Measurements from ENCODE around the gene TTC16. TPM values are rescaled to one million over a fixed set of nuclear protein-coding genes. Genes with fewer than 3 reads are reported as not detected.

TTC16 gene
- total RNA-seq, 1 donor from 2014 or later, result not detected

DNA sequence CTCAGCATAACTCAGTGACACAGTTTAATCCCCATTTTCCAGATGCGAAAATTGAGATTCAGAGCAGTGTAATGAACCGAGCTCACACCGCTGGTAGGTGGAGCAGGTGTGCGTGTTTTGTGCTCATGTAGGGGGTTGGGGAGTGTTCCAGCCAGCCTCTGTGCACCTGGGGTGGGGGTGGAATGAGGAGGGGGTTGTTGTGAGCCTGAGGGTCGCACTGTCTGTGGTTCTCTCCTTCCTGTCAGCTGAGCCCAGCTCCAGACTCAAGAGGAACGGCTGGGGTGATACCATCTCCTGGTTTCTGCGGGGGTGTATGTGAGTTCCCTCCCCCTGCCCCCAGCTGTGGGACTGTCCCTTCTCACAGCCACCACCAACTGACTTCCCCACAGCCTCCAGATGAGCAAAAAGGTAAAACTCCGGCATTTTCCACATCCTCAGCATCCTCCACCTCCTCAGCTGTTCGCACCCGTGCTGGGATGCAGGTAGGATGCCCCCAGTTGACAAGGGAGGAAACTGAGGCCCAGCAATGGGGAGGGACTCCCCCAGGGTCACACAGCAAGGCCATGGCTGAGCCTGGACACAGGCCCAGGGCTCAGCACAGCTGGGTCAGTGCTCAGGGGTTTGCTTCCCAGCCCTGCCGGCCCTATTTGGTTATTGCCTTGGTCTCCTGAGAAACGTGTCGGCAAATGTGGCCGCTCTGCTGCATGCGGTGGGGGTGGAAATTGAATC is 60.5 kb downstream of the TTC16 start:
- H3K4me3 Mint-ChIP-seq (ENCODE audit: unreplicated experiment), result no peak overlapping the region
- no peak for DNase-seq (ENCODE audit: extremely low spot score, unreplicated experiment)
- peaks cover 15% of the 10 kb centered on the region for H3K4me1 Mint-ChIP-seq (ENCODE audit: unreplicated experiment)
- no peak for TF ChIP-seq CTCF (IDR thresholded peaks at IDR 0.05)
- no peaks in the 10 kb centered on the region for H3K9me3 Mint-ChIP-seq (ENCODE audit: unreplicated experiment)
- no peak overlapping the region for H3K27ac Mint-ChIP-seq (ENCODE audit: unreplicated experiment)
- H3K27me3 Mint-ChIP-seq (ENCODE audit: unreplicated experiment), result no peaks in the 10 kb centered on the region
- H3K36me3 Mint-ChIP-seq (ENCODE audit: unreplicated experiment), result no peaks in the 10 kb centered on the region

DNA sequence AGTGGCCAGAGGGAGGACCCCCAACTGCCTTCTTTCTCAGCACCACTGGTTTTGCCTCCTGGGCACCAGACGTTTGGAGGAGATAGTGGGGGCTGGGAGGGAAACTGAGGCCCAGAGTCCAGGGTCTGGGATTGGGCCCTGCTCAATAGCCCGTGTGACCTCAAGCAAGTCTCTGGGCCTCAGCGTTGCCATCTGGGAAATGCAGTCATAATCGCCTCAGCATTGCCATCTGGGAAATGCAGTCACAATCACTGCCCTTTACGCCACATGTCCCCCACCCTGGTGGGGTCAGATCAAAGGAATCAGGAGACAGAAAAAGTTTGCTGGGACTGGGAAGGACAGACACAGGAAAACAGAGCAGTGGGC is 61.0 kb downstream of the TTC16 start:
- no peak for TF ChIP-seq CTCF (IDR thresholded peaks at IDR 0.05)
- Mint-ChIP-seq H3K36me3 (ENCODE audit: unreplicated experiment) (no peaks in the 10 kb centered on the region), H3K4me1 (ENCODE audit: unreplicated experiment) (peaks cover 15% of the 10 kb centered on the region), H3K9me3 (ENCODE audit: unreplicated experiment) (no peaks in the 10 kb centered on the region), H3K27me3 (ENCODE audit: unreplicated experiment) (no peaks in the 10 kb centered on the region), H3K4me3 (ENCODE audit: unreplicated experiment) (no peak overlapping the region), H3K27ac (ENCODE audit: unreplicated experiment) (no peak overlapping the region)
- DNase-seq (ENCODE audit: extremely low spot score, unreplicated experiment), result no peak

DNA sequence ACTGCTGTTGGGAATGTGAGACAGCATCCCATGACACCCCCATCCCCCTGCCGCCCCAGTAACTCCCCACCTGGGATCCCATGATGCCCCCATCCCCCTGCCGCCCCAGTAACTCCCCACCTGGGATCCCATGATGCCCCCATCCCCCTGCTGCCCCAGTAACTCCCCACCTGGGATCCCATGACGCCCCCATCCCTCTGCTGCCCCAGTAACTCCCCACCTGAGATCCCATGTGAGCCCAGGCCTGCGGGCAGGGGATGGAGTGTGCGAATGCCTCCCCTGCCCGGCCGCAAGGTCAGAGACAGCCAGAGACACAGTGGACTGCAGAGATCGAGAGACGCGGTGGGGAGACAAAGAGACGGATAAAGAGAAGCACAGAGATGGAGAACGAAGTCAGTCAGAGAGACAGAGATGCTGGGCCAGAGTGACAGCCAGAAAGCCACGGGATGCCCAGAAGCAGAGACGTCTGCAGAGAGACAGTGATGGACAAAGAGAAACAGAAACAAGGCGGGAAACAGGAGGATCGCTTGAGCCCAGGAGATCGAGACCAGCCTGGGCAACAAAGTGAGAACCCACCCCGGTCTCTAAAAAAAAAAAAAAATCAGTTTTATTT is 61.6 kb downstream of the TTC16 start:
- H3K36me3 Mint-ChIP-seq (ENCODE audit: unreplicated experiment), result no peaks in the 10 kb centered on the region
- H3K27me3 Mint-ChIP-seq (ENCODE audit: unreplicated experiment), result no peaks in the 10 kb centered on the region
- no peak for DNase-seq (ENCODE audit: extremely low spot score, unreplicated experiment)
- H3K4me3 Mint-ChIP-seq (ENCODE audit: unreplicated experiment), result no peak overlapping the region
- H3K27ac Mint-ChIP-seq (ENCODE audit: unreplicated experiment), result no peak overlapping the region
- H3K9me3 Mint-ChIP-seq (ENCODE audit: unreplicated experiment), result no peaks in the 10 kb centered on the region
- H3K4me1 Mint-ChIP-seq (ENCODE audit: unreplicated experiment), result peaks cover 15% of the 10 kb centered on the region
- TF ChIP-seq CTCF (IDR thresholded peaks at IDR 0.05), result no peak

DNA sequence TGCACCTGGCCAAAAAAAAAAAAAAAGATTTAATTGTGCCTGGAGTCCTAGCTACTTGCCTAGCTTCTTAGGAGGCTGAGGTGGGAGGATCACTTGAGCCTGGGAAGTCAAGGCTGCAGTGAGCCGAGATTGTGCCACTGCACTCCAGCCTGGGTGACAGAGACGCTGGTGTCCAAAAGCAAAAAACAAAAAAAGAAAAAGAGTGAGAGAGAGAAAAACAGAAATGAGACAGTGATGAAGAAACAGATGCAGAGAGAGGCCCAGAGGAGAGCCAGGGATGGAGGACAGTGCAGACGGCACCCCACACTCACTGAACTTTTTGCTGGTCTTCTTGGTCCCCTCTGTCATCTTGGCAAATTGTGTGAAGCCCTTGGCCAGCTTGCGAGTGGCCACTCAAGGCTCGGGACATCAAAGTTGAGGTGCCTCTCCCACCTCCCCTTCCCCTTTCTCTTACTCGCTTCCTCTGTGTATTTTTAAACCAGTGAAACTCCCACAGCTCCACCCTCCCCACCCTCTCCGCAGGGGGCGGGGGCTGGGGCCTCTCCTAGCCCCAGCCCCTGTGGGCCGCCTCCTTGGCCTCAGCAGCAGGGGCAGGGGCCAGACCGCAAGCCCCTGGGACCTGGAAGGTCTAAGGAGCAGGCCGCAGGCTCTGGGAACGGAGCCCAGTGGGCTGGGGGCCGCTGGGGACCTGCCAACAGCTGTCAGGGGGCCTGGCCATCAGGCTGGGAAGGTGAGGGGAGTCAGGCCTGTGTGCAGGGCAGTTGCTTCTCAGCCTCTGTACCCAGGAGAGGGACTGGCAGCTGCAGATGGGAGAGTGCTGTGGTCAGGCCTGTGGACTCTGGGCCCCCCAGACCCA is 62.6 kb downstream of the TTC16 start, which contains the start of gene SH2D3C:
Gene SH2D3C (minus strand): TSS at position 387 of the 856 bp plus-strand sequence. CDS start 39 bp downstream, at position 348.
- no peak for DNase-seq (ENCODE audit: extremely low spot score, unreplicated experiment)
- no peaks in the 10 kb centered on the region for H3K9me3 Mint-ChIP-seq (ENCODE audit: unreplicated experiment)
- H3K4me3 Mint-ChIP-seq (ENCODE audit: unreplicated experiment), result no peak within 1 kb of the TSS
- H3K36me3 Mint-ChIP-seq (ENCODE audit: unreplicated experiment), result no peaks in the 10 kb centered on the region
- TF ChIP-seq CTCF (IDR thresholded peaks at IDR 0.05), result no peak
- H3K27ac Mint-ChIP-seq (ENCODE audit: unreplicated experiment), result peak within 1 kb of the TSS; percentile 73
- H3K4me1 Mint-ChIP-seq (ENCODE audit: unreplicated experiment), result peaks cover 15% of the 10 kb centered on the region
- H3K27me3 Mint-ChIP-seq (ENCODE audit: unreplicated experiment), result no peaks in the 10 kb centered on the region

All from osteocyte (in vitro differentiated cells).